Ectodermal cell (in vitro differentiated cells): ENCODE measurements around the gene LRRC70.

Experiments used
- H3K27ac ChIP-seq: 2 replicates; pipeline ENCODE4 v1.7.0; 2013; ENCODE audit warnings: mild to moderate bottlenecking, low read depth, low read length; ENCODE audit not compliant: insufficient read depth, poor library complexity, severe bottlenecking
- H3K27me3 ChIP-seq: 2 replicates; pipeline ENCODE4 v1.7.0; 2013; ENCODE audit warnings: mild to moderate bottlenecking, low read length; ENCODE audit not compliant: insufficient read depth, control insufficient read depth, poor library complexity, severe bottlenecking
- H3K36me3 ChIP-seq: one replicate; pipeline ENCODE4 v1.7.0; 2013; ENCODE audit warnings: low read length; ENCODE audit not compliant: control insufficient read depth, insufficient read depth
- H3K4me1 ChIP-seq: one replicate; pipeline ENCODE4 v1.7.0; 2013; ENCODE audit warnings: low read length; ENCODE audit not compliant: control insufficient read depth, insufficient read depth
- H3K4me3 ChIP-seq: 2 replicates; pipeline ENCODE4 v1.7.0; 2013; ENCODE audit warnings: low read depth, low read length, control low read depth; ENCODE audit not compliant: insufficient read depth
- H3K9me3 ChIP-seq: 2 replicates; pipeline ENCODE4 v1.7.0; 2013; ENCODE audit warnings: mild to moderate bottlenecking, low read length, moderate library complexity; ENCODE audit not compliant: control insufficient read depth
- WGBS, 2 experiments: methylation state at CpG; one replicate each; pipeline ENCODE4 v1.1.7; 2013; ENCODE audit warnings: missing lambda C conversion rate in 2 of 2; 5-methylcytosine and 5-hydroxymethylcytosine counted together

LRRC70 gene

DNA sequence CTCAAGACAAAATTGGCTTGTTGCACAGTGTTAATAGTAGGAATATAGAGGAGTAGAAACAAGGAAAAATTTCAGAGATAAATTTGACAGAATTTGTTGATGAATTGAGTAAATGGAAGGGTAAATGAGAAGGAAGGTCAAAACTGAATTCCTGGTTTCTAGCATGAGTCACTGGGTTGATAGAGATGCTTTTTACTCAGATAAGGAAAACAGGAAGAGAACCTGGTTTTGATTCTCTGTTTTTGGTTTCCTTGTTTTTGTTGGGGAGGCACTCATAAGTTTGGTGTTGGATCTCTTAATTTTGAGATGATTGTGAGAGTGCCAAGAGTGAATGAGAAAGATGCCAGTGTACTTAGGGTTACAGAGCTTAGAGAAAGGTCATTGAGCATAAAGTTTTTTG is 7.1 kb downstream of the LRRC70 start:
- H3K27me3 ChIP-seq: no peaks in the 10 kb centered on the region
- H3K36me3 ChIP-seq: no peaks in the 10 kb centered on the region
- no peaks in the 10 kb centered on the region for H3K4me1 ChIP-seq
- H3K27ac ChIP-seq: no peak overlapping the region
- no peaks in the 10 kb centered on the region for H3K9me3 ChIP-seq
- no peak overlapping the region for H3K4me3 ChIP-seq

DNA sequence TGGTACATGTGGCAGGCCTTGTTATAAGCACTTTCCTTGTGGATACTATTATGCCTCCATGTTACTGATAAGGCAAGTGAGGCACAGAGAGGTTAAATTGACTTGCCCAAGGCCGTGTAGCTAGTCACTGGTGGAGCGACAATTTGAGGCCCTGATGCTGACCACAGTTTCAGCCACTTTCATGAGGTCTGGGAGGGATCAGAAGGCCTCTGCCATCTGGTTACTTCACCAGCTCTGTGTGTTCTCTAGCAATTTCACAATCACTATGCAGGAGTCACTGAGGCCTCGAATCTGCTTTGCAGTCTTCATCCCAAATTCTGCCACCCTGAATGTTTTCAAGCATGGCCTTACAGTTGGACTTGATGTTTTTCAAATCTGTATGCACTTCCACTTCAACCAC is 9.1 kb downstream of the LRRC70 start:
- Histone ChIP-seq H3K9me3 (no peaks in the 10 kb centered on the region), H3K36me3 (peaks cover 3% of the 10 kb centered on the region), H3K4me1 (no peaks in the 10 kb centered on the region), H3K4me3 (no peak overlapping the region), H3K27ac (no peak overlapping the region), H3K27me3 (no peaks in the 10 kb centered on the region)
- 92 to 94% methylated on average over 3 of the region's 3 CpGs for WGBS, 2 experiments

DNA sequence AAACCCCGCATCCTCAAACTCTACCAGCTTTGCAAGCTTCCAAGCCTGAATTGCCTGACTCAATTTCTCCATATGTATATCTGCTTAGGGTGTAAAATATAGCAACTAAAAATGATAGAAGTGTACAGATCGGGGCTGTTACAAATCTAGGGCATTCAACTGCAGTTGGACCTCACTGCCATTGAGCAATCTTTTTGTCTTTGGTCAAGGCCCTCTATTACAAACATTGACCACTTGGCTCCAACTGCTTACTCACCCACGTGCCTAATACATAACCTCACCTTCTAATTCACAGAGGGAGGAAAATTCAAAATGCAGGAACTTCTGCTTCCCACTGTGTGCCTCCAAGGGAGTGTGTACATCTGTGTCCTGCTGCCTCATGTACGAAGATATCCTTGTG is 10.0 kb downstream of the LRRC70 start:
- peaks cover 3% of the 10 kb centered on the region for H3K36me3 ChIP-seq
- 96 to 97% methylated on average over 4 of the region's 4 CpGs for WGBS, 2 experiments
- no peak overlapping the region for H3K4me3 ChIP-seq
- H3K27me3 ChIP-seq: no peaks in the 10 kb centered on the region
- no peaks in the 10 kb centered on the region for H3K9me3 ChIP-seq
- no peak overlapping the region for H3K27ac ChIP-seq
- H3K4me1 ChIP-seq: no peaks in the 10 kb centered on the region

DNA sequence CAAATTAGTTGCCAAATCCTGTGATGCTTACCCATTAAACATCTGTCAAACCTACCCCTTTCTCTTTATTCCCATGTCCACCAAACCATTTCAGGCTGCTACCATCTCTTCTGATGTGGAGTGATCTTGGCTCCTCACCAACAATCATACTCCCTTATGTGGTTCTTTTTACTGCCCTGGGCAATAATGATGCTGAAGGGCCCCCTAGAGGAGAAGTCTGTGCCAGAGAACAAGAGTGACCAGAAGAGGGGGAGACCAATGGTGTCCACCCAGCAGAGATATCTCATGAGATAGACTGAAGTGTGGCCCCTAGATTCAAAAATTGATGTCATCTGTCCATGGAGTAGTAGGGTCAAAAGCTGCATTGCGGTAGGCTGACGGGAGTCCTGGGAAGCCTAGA is 10.9 kb downstream of the LRRC70 start:
- H3K36me3 ChIP-seq: peaks cover 3% of the 10 kb centered on the region
- no peak overlapping the region for H3K4me3 ChIP-seq
- no peaks in the 10 kb centered on the region for H3K4me1 ChIP-seq
- H3K27me3 ChIP-seq: no peaks in the 10 kb centered on the region
- 95 to 96% methylated on average over 2 of the region's 2 CpGs for WGBS, 2 experiments
- no peaks in the 10 kb centered on the region for H3K9me3 ChIP-seq
- no peak overlapping the region for H3K27ac ChIP-seq

DNA sequence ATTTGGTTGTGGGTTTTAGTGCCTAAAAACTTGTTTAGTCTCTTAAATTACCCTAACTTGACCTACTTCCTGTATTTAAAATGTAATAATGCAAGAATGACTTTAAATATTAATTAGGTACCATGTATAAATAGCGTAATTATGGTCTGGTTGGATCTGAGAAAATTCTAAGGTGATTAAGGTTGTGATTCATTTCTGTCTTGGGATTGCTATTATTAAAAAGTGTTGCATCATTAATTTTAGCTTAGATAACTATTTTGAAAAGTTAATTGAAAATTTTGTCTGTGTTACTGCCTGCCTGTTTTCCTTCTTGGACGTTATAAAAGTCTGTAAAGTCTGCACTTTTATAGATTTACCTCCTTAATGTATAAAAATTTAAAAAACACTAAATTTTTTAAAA is 11.8 kb downstream of the LRRC70 start:
- Histone ChIP-seq H3K9me3 (no peaks in the 10 kb centered on the region), H3K4me3 (no peak overlapping the region), H3K27me3 (no peaks in the 10 kb centered on the region), H3K4me1 (no peaks in the 10 kb centered on the region), H3K36me3 (peaks cover 3% of the 10 kb centered on the region), H3K27ac (no peak overlapping the region)
- 100% methylated on average over 1 of the region's 2 CpGs for WGBS, 2 experiments

DNA sequence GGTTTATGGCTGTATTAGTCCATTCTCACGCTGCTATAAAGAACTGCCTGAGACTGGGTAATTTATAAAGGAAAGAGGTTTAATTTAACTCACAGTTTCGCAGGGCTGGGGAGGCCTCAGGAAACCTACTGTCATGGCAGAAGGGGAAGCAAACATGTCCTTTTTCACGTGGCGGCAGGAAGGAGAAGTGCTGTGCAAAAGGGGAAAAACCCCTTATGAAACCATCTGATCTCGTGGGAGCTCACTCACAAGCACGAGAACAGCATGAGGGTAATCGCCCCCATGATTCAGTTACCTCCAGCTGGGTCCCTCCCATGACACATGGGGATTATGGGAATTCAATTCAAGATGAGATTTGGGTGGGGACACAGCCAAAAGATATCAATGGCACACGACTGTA is 13.9 kb downstream of the LRRC70 start:
- Histone ChIP-seq H3K27ac (no peak overlapping the region), H3K4me1 (no peaks in the 10 kb centered on the region), H3K4me3 (no peak overlapping the region), H3K36me3 (peaks cover 3% of the 10 kb centered on the region), H3K9me3 (no peaks in the 10 kb centered on the region), H3K27me3 (no peaks in the 10 kb centered on the region)
- WGBS, 2 experiments: 89 to 94% methylated on average over 8 of the region's 8 CpGs

DNA sequence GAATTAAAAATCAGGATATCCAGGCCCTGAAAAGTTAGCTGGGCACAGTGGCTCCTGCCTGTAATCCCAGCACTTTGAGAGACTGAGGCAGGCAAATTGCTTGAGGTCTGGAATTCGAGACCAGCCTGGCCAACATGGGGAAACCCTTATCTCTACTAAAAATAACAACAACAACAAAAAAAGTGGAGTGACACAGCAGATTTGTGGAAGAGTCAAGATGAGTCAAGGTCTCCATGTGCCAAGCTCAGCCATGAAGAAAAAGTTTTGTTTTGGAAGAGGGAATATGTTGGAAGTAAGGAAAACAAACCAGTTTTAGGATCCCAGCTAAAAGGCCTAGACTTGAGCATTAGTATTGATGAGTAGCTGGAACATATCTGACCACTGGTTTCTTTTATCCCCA is 14.7 kb downstream of the LRRC70 start:
- Histone ChIP-seq H3K27ac (no peak overlapping the region), H3K4me3 (no peak overlapping the region), H3K27me3 (no peaks in the 10 kb centered on the region), H3K4me1 (no peaks in the 10 kb centered on the region), H3K36me3 (peaks cover 3% of the 10 kb centered on the region), H3K9me3 (no peaks in the 10 kb centered on the region)
- WGBS, 2 experiments: 100% methylated on average over 1 of the region's 1 CpG

DNA sequence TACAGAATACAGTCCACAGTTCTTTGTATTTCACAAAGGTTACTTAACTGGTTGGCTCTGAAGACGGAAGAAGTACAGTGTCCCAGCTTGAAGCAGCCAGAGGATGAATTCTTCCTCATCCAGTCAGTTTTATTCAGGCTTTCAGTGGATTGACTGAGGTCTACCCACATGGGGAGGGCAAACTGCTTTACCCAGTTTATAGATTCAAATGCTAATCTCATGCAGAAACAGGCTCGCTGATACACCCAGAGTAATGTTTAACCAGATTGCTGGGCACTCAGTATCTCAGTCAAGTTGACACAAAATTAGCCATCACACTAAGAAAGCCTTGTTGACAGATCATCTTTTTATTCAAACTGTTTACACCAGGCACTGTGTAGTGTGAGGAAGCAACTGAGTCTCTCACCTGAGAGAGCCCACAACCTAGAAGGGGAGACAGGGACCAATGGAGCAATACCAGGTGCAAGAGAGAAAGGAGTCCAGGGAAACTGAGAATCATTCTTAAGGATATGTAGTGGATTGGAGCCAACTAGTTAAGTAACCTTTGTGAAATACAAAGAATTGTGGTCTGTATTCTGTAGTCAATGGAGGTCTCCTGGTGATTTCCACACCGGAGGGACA is 15.9 kb downstream of the LRRC70 start:
- 83 to 84% methylated on average over 3 of the region's 3 CpGs for WGBS, 2 experiments

DNA sequence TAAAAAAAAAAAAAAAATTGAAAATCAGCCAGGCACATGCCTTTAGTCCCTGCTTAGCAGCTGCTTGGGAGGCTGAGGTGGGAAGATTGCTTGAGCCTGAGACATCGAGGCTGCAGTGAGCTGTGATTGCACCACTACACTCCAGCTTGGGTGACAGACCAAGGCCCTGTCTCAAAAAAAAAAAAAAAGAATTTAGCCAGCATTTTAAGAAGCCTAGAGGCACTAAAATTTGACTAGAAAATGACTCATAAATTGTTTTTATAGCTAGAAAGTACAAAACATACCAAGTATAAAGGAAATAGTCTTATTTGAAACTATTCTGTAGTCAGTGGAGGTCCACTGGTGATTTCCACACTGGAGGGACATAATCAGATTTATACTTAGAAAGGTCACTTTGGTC is 17.5 kb downstream of the LRRC70 start:
- WGBS, 2 experiments: 90 to 100% methylated on average over 1 of the region's 1 CpG
- Histone ChIP-seq H3K9me3 (no peaks in the 10 kb centered on the region), H3K4me3 (no peak overlapping the region), H3K36me3 (peaks cover 3% of the 10 kb centered on the region), H3K27me3 (no peaks in the 10 kb centered on the region), H3K4me1 (no peaks in the 10 kb centered on the region), H3K27ac (no peak overlapping the region)

More for the DNA sequence above, 15.9 kb downstream of the LRRC70 start:
- Histone ChIP-seq H3K4me3 (no peak overlapping the region), H3K9me3 (no peaks in the 10 kb centered on the region), H3K27me3 (no peaks in the 10 kb centered on the region), H3K4me1 (no peaks in the 10 kb centered on the region), H3K36me3 (peaks cover 3% of the 10 kb centered on the region), H3K27ac (no peak overlapping the region)

DNA sequence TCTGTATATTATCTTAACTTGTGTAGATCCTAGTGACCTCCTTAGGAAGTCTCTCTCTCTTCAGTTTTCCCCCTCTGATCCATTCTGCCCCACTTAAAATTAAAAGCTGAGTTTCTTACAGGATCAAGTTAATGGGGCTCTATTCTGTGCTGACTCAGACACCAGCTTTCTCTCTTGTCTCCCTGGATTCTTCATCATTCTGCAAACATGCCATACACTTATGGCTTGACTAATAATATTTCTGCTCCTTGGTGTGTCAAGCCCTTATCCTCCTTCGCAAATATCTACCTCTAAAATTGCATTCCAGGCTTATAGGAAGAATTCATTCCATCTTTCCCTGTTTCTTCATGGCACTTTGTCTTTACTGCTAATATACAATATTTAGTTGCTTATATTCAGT is 18.1 kb downstream of the LRRC70 start:
- no peaks in the 10 kb centered on the region for H3K36me3 ChIP-seq
- no peak overlapping the region for H3K27ac ChIP-seq
- WGBS, 2 experiments: 88 to 89% methylated on average over 1 of the region's 1 CpG
- no peaks in the 10 kb centered on the region for H3K4me1 ChIP-seq
- H3K27me3 ChIP-seq: no peaks in the 10 kb centered on the region
- no peaks in the 10 kb centered on the region for H3K9me3 ChIP-seq
- no peak overlapping the region for H3K4me3 ChIP-seq

DNA sequence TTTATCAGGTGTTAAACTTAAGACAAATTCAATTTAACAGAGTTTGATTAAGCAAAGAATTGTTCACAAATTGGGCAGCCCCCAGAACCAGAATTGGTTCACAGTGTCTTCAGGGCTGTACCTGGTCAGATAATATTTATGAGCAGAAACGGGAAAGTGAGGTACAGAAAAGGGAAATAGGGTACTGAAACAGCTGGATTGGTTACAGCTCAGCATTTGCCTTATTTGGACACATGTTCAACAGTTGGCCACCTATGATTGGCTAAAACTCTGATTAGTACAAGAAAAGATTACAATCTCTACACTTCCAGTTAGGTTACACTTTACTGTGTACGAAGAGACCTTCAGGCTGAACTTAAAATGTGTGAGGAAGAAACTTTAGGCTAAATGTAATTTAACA is 18.7 kb downstream of the LRRC70 start:
- Histone ChIP-seq H3K4me1 (no peaks in the 10 kb centered on the region), H3K9me3 (no peaks in the 10 kb centered on the region), H3K27me3 (no peaks in the 10 kb centered on the region), H3K36me3 (no peaks in the 10 kb centered on the region), H3K27ac (no peak overlapping the region), H3K4me3 (no peak overlapping the region)
- 96 to 97% methylated on average over 1 to 2 of the region's 2 CpGs for WGBS, 2 experiments
